ENCODE measurements around the gene CSPG4. TPM values are rescaled to one million over a fixed set of nuclear protein-coding genes. Genes with fewer than 3 reads are reported as not detected.

Gene CSPG4
- total RNA-seq, 2 donors from 2014 or later, result 2.1 to 12.7 TPM

- Histone ChIP-seq H3K27ac (no peak overlapping the region), H3K27me3 (no peaks in the 10 kb centered on the region), H3K4me3 (no peak overlapping the region), H3K36me3 (no peaks in the 10 kb centered on the region), H3K4me1 (no peaks in the 10 kb centered on the region), H3K9me3 (no peaks in the 10 kb centered on the region), H3K9ac (ENCODE audit: low read depth in 2 of 2, low read length in 2 of 2) (no peak overlapping the region)
- no peak for TF ChIP-seq CTCF (IDR thresholded peaks at IDR 0.05)
- intact Hi-C loops (cut with DNase I), result no loop called here
- DNase-seq, result no peak
Measured at GRCh38 chr15:75631935-75632334, 80.7 kb downstream of the CSPG4 start.

GRCh38 chr15:75625542-75626347, 86.9 kb downstream of the CSPG4 start, which contains the start of gene SNUPN:
TSS of gene SNUPN (minus strand) at chr15:75625725. CDS start at chr15:75621051, 4,674 bp downstream.
- H3K4me3 ChIP-seq, result peak within 1 kb of the TSS; percentile 81
- no peak for TF ChIP-seq CTCF (IDR thresholded peaks at IDR 0.05)
- intact Hi-C loops (cut with DNase I), result no loop called here

More at GRCh38 chr15:75625542-75626347, 86.9 kb downstream of the CSPG4 start, which contains the start of gene SNUPN:
- H3K4me1 ChIP-seq, result no peaks in the 10 kb centered on the region
- H3K9ac ChIP-seq (ENCODE audit: low read depth in 2 of 2, low read length in 2 of 2), result peak within 1 kb of the TSS; percentile 83 to 91
- H3K9me3 ChIP-seq, result no peaks in the 10 kb centered on the region
- no peaks in the 10 kb centered on the region for H3K27me3 ChIP-seq
- H3K27ac ChIP-seq, result peak within 1 kb of the TSS; percentile 91
- peak; percentile 96 for DNase-seq
- H3K36me3 ChIP-seq, result no peaks in the 10 kb centered on the region

Other genes with a start within 250 kb of the CSPG4 start
- 10 to 100 TPM; 31.1 to 32.3 TPM for gene PTPN9, start 133.5 kb downstream of the CSPG4 start, total RNA-seq
- gene SNUPN, start 87.1 kb downstream of the CSPG4 start, total RNA-seq, result 10 to 100 TPM; 19.1 to 20.7 TPM
- 10 to 100 TPM; 55.3 to 94.6 TPM for gene IMP3, start 72.6 kb downstream of the CSPG4 start, total RNA-seq
- 10 to 100 TPM; 26.2 to 28.1 TPM for gene SNX33, start 64.9 kb downstream of the CSPG4 start, total RNA-seq
- 10 to 100 TPM; 16.6 to 25.1 TPM for gene UBE2Q2, start 130.6 kb upstream of the CSPG4 start, total RNA-seq
- 10 to 100 TPM; 30.7 to 40.1 TPM for gene FBXO22, start 191.0 kb upstream of the CSPG4 start, total RNA-seq